NK-92 treated with Interleukin-12 subunit alpha and Interleukin-12 subunit beta, amount 100 ng/mL, for 24 hours (cell line): ENCODE data around the gene PMVK.
A peak's percentile ranks its signal among the peaks of the same experiment; 100 is the strongest.
"Not testable (repeated sequence)": the region's sequence is repeated elsewhere in the genome, so short reads cannot be mapped to it uniquely, and the experiment has no call there.

Source experiments
- DNase-seq: peaks from one replicate; lab custom pipeline; 2025; lab: John Stamatoyannopoulos, UW

Gene PMVK

DNA sequence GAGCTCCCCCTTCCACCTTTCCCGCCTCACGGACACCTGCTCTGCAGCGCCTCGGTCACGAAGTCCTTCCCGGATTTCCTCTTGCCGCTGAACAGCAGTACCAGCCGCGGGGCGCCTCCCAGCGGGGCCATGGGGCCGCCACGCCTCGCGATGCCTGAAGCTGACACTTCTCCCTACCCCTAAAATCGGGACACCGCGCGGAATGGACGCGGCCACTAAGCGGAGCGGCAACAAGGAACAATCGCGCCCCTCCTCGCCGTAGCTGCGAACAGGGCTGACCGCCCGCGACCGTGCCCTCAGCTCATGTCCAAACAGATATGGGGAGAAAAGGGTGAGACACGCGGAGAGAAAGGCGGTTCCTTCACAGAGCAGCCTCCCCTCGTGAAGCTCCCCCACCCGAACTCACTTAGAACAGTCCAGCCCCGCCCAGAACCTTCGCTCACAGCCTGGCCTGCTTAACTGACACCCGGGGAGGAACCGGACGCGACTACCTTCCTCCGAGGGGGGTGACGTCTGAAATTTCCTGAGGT is at the start of gene PMVK:
Gene PMVK (minus strand): TSS at position 165 of the 530 bp plus-strand sequence. CDS start 34 bp downstream, at position 131.
- peak; percentile 93 for DNase-seq

GRCh38 chr1:154983776-154984466 is 47.4 kb upstream of the PMVK start:
- DNase-seq: no peak

GRCh38 chr1:154982897-154983648 is 46.6 kb upstream of the PMVK start, which contains the start of gene FLAD1:
Gene FLAD1 (plus strand): TSS chr1:154983344. CDS start chr1:154983695, 351 bp downstream.
- DNase-seq: peak; percentile 93

GRCh38 chr1:154982341-154982740 is 45.8 kb upstream of the PMVK start:
- no peak for DNase-seq

- DNase-seq: no peak
Measured at GRCh38 chr1:154978360-154978759, 41.8 kb upstream of the PMVK start.

DNA sequence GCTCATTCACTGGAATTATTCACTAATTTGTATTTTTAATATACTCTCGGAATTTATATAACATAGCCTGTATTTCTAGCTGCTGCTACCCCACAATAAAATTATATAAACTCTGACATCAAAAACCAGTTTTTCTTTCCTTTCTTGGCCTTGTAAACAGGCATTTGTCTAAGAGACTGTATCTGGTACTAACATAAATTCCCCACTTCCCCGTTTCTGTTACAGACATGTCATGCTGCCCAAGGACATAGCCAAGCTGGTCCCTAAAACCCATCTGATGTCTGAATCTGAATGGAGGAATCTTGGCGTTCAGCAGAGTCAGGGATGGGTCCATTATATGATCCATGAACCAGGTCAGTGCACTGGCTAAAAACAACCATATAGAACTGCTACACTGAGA is 41.2 kb upstream of the PMVK start:
- not testable (repeated sequence) for DNase-seq

- peak; percentile 54 for DNase-seq
Measured at GRCh38 chr1:154975409-154976059, 39.0 kb upstream of the PMVK start.

DNA sequence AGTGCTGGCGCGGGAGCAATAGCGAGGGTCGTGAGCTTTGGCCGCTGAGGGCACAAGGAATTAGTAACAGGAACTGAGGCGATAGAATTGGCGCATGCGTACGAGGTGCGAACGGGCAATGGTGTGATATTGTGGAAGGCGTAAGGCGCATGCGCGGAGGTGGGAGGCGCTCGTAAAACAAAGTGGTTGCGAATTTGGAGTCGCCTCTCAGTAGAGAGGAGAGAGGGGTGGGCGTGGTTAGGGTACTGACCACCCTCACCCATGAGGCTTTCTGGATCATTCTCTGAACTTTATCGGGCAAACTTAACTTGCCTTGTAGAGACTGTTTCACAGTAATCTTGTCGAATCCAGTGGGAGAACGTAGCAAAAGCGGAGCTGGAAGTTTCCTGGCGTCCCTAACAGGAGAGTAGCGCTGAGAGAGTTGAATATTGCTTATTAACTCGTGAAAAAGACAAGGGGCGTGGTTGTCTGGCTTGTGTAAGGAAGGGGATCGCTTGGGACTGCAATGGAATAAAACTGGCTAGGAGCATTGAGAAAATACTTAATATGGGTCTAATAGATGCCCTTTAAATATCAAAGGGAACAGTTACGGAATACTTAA is 38.4 kb upstream of the PMVK start:
- DNase-seq: peak; percentile 95

DNA sequence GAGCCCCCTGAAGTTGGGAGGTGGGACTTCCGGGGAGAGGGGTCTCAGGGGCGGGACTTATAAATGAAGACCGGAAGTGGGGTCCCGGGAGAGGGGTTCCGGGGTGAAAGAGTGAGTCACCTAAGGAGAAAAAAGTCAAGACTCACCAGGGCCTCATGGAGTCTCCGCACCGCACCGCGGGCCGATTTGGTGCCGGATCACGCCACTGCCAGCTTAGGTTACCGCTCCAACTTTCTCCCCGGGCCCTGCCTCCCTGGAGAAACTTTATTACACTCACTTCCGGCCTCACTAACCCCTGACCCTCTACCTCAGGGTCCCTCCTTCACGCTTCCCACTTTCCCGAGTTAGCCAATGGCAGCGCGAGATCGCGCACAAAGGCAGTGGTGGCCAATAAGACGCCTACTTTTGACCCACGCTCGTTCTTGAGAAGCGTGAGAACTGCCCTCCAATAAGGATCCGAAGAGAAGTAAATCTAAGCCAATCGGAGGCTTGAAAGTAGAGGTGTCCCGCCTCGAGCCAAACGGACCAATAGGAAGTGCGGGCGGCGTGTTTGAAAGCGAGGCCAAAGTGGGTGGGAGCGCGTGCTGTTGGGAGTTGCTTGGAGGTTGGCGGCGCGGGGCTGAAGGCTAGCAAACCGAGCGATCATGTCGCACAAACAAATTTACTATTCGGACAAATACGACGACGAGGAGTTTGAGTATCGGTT is 37.7 kb upstream of the PMVK start, which contains the start of gene CKS1B:
Gene CKS1B (plus strand): TSS at position 580 of the 706 bp plus-strand sequence. CDS start 65 bp downstream, at position 645.
- DNase-seq: peak; percentile 98

DNA sequence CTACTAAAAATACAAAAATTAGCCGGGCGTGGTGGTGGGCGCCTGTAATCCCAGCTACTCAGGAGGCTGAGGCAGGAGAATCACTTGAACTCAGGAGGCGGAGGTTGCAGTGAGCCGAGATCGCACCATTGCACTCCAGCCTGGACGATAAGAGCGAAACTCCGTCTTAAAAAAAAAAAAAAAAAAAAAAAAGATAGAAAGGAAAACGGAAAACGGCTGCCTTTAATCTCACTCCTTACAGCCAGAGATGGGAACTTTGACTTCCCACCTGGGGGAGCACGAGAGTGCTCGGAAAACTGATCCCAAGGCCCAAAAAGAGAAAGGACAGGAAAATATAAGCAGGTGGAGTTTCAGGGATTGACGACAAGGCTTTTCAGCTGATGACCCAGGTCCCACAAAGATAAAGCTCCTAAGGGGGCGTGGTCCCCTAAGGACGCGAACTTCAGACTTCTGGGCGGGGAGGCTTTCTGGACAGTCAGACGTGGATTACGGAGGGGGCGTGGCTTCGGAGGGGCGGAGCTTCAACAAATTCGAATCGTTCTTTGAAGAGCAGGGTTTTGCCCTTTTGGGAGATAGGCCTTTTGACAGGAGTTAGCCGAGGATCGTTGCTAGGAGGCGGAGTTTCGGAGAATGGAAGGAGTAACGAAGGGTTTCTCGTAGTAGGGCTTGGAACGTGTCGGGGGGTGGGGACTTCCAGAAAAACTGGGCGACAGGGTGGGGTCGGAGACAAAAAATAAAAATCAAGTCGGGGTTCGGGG is 37.0 kb upstream of the PMVK start:
- peak; percentile 81 for DNase-seq

- no peak for DNase-seq
Measured at GRCh38 chr1:154972517-154973343, 36.2 kb upstream of the PMVK start.

GRCh38 chr1:154972213-154972516 is 35.6 kb upstream of the PMVK start:
- DNase-seq: no peak

DNA sequence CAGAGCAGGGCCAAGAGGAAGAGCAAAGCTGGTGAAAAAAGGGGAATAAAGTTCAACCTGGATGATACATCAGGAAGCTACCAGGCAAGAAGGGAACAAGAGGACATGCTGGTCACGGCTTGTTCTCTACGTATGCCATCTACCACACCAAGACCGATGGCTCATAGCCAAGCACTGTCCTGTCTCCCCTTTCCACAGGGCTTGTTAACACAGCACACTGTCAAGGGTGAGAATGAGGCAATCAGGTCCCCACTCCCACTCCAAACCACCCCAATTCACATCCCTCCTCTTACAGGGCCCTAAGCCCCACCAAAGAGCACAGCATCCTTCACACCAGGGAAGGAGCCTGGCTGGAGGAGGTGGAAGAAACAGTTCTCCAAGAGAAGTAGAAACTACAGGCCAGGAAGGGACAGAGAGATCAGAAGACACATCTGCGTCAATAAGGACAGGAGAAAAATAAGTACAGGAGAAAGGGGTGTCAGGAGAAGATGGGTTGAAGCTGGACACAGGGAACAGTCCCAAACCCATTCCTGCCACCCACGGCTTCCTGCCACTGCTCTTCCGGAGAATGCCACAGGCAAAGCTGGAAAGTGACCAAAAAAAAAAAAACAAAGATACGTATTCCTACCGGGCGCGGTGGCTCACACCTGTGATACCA is 35.0 kb upstream of the PMVK start:
- no peak for DNase-seq

GRCh38 chr1:154970631-154971340 is 34.3 kb upstream of the PMVK start, which contains the start of gene SHC1:
Gene SHC1 (minus strand): TSS chr1:154970747. CDS start chr1:154970526, 221 bp downstream.
- DNase-seq: no peak

DNA sequence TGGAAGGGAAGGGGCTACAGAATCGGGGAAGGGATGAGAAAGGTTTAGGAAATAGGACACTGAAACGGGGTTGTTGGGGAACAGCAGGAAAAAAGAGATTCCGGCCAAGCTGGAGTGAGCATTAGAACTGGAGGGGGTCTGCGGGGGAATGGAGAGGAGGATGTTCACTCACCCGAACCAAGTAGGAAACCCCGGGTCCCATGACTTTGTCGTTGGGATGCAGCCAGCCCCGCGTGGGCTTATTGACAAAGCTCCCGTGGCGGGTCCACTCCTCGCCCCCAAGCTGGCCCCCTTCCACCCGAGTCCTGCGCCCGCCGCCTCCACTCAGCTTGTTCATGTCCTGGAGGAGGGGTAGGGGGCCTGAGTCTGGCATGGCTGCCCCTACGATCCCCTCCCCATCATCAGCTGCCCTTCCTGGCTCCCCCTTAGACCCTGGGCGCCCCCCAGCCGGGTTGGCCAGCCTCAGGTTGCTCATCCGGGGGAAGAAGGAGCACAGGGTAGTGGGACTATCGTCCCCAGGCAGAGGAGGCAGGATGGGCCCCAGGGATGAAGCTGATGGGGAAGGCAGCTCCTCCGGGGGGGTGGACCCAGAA is 33.4 kb upstream of the PMVK start:
- DNase-seq: no peak

GRCh38 chr1:154969246-154969645 is 32.7 kb upstream of the PMVK start:
- no peak for DNase-seq

DNA sequence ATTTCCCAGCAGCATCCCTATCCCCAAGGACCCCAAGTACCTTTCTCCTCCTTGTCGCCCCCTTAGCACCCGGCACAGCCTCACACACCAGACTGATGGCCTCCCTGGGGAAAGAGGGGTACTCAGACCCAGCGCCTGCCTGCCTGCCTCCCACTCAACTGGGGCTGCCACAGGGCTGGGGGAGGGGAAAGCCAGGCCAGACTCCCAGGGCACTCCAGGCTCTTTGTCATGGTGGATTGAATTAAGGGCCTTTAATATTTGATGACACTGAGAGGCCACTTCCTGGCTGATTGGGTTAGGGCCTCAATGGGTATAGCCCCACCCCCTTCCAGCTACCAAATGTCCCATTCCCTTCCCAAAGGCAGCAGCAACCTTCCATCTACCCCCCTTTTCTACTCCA is 32.2 kb upstream of the PMVK start:
- no peak for DNase-seq

GRCh38 chr1:154967331-154967950 is 30.9 kb upstream of the PMVK start:
- DNase-seq: no peak
